K562 (cell line): ENCODE results near the gene DNAJB11. TPM values are rescaled to one million over a fixed set of nuclear protein-coding genes. Genes with fewer than 3 reads are reported as not detected.
A peak's percentile ranks its signal among the peaks of the same experiment; 100 is the strongest.

Experiments
- HOXB6 ChIP-seq: fragments of 250-450 bp; sonication (Bioruptor Pico); IDR thresholded peaks from 2 replicates; pipeline ENCODE4 v1.5.1; 2022; ENCODE audit warnings: mild to moderate bottlenecking, borderline replicate concordance
- MYC ChIP-seq, 2 experiments: fragments of 250-450 bp in 1 of 2; sonication (Bioruptor Pico) in 1 of 2; IDR thresholded peaks; 2 replicates each; pipeline versions ENCODE4 v1.5.1 to v1.6.1; 2012 to 2021; ENCODE audit warnings: low read depth in 2 of 2, borderline replicate concordance in 1 of 2, improper control_type of control experiment in 1 of 2, low read length in 1 of 2, mild to moderate bottlenecking in 1 of 2, moderate library complexity in 1 of 2
- RAD21 ChIP-seq, 2 experiments: fragments of 250-450 bp in 1 of 2; fragments of 450-650 bp in 1 of 2; sonication (Bioruptor Pico) in 1 of 2; formaldehyde crosslinking in 1 of 2; IDR thresholded peaks in 1 of 2; conservative IDR thresholded peaks in 1 of 2; 2 replicates each; pipeline versions ENCODE4 v1.4.0 to v1.8.0; 2020 to 2022; ENCODE audit warnings: mild to moderate bottlenecking in 2 of 2, moderate library complexity in 1 of 2
- ZBTB17 ChIP-seq: fragments of 450-650 bp; formaldehyde crosslinking; IDR thresholded peaks from 2 replicates; pipeline ENCODE4 v1.4.0; 2020; ENCODE audit warnings: mild to moderate bottlenecking
- ZNF12 ChIP-seq: sonication (generic); formaldehyde crosslinking; IDR thresholded peaks from 2 replicates; pipeline ENCODE4 v1.4.0; 2020; ENCODE audit warnings: mild to moderate bottlenecking, missing genetic modification reagents
- polyA plus RNA-seq, 8 experiments: library from polyadenylated mRNA; depleted of rRNA in 4 of 8; stranded (reverse) in 5 of 8; unstranded in 3 of 8; fragments of >200 nt; fragmentation: Nextera tagmentation in 2 of 8; fragmentation: Illumina TruSeq in 1 of 8; extraction: Ambion mirVana in 2 of 8; extraction: Trizol in 1 of 8; gene quantifications; 2 replicates each; pipeline versions ENCODE4 v1.2.1 to v1.2.3, GENCODE V29; 2011 to 2014; ENCODE audit warnings: inconsistent platforms in 1 of 8, missing spikeins in 1 of 8
- total RNA-seq, 7 experiments: library from RNA; depleted of rRNA in 6 of 7; stranded (reverse); fragments of >200 nt in 6 of 7; fragmentation: Illumina TruSeq in 2 of 7; extraction: Trizol in 2 of 7; gene quantifications; 2 replicates each; pipeline versions ENCODE4 v1.2.1 to v1.2.3, GENCODE V29; 2011 to 2021; ENCODE audit warnings: low replicate concordance in 1 of 7
- TF ChIP-seq, protein P1 (sequence below): fragments of 450-650 bp; IDR thresholded peaks from one replicate; pipeline ENCODE4 v1.6.1; 2018; ENCODE audit warnings: mild to moderate bottlenecking, moderate library complexity; ENCODE audit not compliant: partially characterized antibody
- TF ChIP-seq, protein P2 (sequence below): fragments of 250-450 bp; sonication (Bioruptor Pico); IDR thresholded peaks from 2 replicates; pipeline ENCODE4 v1.9.0; 2021; ENCODE audit warnings: mild to moderate bottlenecking
- TF ChIP-seq, protein P3 (sequence below): fragments of 450-650 bp; formaldehyde crosslinking; conservative IDR thresholded peaks from 2 replicates; pipeline ENCODE4 v1.4.0; 2022; ENCODE audit warnings: mild to moderate bottlenecking, missing genetic modification characterization
- TF ChIP-seq, protein P4 (sequence below), 3 experiments: IDR thresholded peaks in 2 of 3; conservative IDR thresholded peaks in 1 of 3; 2 replicates each; pipeline ENCODE4 v1.5.1; 2011 to 2012; ENCODE audit warnings: low read length in 3 of 3, mild to moderate bottlenecking in 3 of 3, control low read depth in 2 of 3, improper control_type of control experiment in 1 of 3, inconsistent platforms in 1 of 3, low read depth in 1 of 3, mixed read lengths in 1 of 3, moderate library complexity in 1 of 3; ENCODE audit not compliant: insufficient read depth in 2 of 3

The DNAJB11 gene
- total and polyA plus RNA-seq, 9 of the 15 experiments (the other 6 are each of a cell fraction or from before 2014, with no cell fraction given): 14.8 to 74.7 (median 63.8) TPM

DNA sequence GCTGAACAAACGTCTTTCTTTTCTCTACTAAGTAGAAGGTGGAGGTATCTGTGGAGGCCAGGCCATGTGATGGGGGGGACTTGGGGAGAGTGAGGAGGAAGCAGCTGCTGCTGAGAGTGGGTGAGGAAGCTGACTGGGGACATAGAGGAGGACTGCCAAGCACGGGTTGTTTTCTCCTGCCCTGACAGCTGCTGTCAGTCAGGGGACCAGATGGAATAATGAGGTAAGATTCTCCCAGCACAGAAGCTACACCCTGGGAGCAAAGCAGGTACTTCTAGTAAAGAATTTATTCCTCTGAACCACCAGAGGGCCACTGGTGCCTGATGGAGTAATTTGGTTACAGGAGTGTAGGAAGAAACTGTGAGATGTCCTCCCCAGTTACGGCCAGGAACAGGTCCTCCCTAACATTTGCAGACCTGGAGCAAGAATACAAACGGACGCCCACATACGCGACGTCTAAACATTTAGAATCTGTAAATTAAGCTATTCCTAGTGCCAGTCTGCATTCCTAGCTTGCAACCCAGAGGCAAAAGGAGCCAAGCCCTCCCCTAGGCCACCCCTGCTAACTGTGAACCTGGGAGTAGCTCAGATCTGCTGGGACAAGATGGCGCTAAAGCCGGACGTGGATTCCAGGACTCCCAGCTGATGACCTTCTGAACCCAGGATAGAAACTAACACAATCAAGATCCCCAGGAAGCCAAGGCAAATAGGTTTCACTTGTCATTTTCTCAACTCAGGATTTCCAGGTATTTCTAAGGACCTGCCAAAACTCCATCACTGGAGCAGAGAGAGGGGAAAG is 41.1 kb upstream of the DNAJB11 start (continued):
- TF ChIP-seq, protein P1, sequence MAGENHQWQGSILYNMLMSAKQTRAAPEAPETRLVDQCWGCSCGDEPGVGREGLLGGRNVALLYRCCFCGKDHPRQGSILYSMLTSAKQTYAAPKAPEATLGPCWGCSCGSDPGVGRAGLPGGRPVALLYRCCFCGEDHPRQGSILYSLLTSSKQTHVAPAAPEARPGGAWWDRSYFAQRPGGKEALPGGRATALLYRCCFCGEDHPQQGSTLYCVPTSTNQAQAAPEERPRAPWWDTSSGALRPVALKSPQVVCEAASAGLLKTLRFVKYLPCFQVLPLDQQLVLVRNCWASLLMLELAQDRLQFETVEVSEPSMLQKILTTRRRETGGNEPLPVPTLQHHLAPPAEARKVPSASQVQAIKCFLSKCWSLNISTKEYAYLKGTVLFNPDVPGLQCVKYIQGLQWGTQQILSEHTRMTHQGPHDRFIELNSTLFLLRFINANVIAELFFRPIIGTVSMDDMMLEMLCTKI: no peak
- no peak for TF ChIP-seq ZBTB17 (CRISPR knock-in tag)
- TF ChIP-seq, protein P2, sequence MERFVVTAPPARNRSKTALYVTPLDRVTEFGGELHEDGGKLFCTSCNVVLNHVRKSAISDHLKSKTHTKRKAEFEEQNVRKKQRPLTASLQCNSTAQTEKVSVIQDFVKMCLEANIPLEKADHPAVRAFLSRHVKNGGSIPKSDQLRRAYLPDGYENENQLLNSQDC (CRISPR knock-in tag): no peak
- no peak for TF ChIP-seq MYC (IDR thresholded peaks at IDR 0.05; ENCODE audit: low read depth, low read length)
- no peak for TF ChIP-seq MYC (CRISPR knock-in tag; IDR thresholded peaks at IDR 0.05; ENCODE audit: borderline replicate concordance, low read depth)
- TF ChIP-seq, protein P3, sequence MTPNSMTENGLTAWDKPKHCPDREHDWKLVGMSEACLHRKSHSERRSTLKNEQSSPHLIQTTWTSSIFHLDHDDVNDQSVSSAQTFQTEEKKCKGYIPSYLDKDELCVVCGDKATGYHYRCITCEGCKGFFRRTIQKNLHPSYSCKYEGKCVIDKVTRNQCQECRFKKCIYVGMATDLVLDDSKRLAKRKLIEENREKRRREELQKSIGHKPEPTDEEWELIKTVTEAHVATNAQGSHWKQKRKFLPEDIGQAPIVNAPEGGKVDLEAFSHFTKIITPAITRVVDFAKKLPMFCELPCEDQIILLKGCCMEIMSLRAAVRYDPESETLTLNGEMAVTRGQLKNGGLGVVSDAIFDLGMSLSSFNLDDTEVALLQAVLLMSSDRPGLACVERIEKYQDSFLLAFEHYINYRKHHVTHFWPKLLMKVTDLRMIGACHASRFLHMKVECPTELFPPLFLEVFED (CRISPR knock-in tag): no peak
- no peak for TF ChIP-seq ZNF12 (CRISPR knock-in tag)
- TF ChIP-seq RAD21 (CRISPR knock-in tag; conservative IDR thresholded peaks at IDR 0.05 in 1 of 2, IDR thresholded peaks at IDR 0.05 in 1 of 2): 0 out of 4 replicates have a peak, but pooled peaks of 1 of the 2 experiments have one; percentile 6
- TF ChIP-seq HOXB6 (CRISPR knock-in tag): no peak
- TF ChIP-seq, protein P4, sequence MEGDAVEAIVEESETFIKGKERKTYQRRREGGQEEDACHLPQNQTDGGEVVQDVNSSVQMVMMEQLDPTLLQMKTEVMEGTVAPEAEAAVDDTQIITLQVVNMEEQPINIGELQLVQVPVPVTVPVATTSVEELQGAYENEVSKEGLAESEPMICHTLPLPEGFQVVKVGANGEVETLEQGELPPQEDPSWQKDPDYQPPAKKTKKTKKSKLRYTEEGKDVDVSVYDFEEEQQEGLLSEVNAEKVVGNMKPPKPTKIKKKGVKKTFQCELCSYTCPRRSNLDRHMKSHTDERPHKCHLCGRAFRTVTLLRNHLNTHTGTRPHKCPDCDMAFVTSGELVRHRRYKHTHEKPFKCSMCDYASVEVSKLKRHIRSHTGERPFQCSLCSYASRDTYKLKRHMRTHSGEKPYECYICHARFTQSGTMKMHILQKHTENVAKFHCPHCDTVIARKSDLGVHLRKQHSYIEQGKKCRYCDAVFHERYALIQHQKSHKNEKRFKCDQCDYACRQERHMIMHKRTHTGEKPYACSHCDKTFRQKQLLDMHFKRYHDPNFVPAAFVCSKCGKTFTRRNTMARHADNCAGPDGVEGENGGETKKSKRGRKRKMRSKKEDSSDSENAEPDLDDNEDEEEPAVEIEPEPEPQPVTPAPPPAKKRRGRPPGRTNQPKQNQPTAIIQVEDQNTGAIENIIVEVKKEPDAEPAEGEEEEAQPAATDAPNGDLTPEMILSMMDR (IDR thresholded peaks at IDR 0.05 in 2 of 3, conservative IDR thresholded peaks at IDR 0.05 in 1 of 3; ENCODE audit: insufficient read depth in 2 of 3, low read depth in 1 of 3, low read length in 3 of 3): peak in 2 of 3 experiments; percentile 13 to 20; a peak in 2 of 6 replicates
